BE2C (cell line): ENCODE results near the gene PDZRN4.

Source experiments
- DNase-seq: peaks from one replicate; pipeline ENCODE4 v3.0.0-alpha.2; 2020
- H3K27me3 ChIP-seq: fragments of 250-450 bp; sonication (Bioruptor Pico); 2 replicates; pipeline ENCODE4 v1.5.1; 2020; ENCODE audit warnings: mild to moderate bottlenecking
- H3K36me3 ChIP-seq: fragments of 250-450 bp; sonication (Bioruptor Pico); 2 replicates; pipeline ENCODE4 v1.5.1; 2020; ENCODE audit warnings: mild to moderate bottlenecking
- H3K4me1 ChIP-seq: fragments of 250-450 bp; sonication (Bioruptor Pico); 2 replicates; pipeline ENCODE4 v1.5.1; 2020
- H3K4me3 ChIP-seq: 2 replicates; pipeline ENCODE4 v1.5.1; 2011; ENCODE audit warnings: low read depth, low read length
- H3K9me3 ChIP-seq: fragments of 250-450 bp; sonication (Bioruptor Pico); 2 replicates; pipeline ENCODE4 v1.5.1; 2020
- TF ChIP-seq, protein P1 (sequence below): IDR thresholded peaks from 2 replicates; pipeline ENCODE4 v1.5.1; 2012; ENCODE audit warnings: mild to moderate bottlenecking, low read depth, low read length

The PDZRN4 gene

DNA sequence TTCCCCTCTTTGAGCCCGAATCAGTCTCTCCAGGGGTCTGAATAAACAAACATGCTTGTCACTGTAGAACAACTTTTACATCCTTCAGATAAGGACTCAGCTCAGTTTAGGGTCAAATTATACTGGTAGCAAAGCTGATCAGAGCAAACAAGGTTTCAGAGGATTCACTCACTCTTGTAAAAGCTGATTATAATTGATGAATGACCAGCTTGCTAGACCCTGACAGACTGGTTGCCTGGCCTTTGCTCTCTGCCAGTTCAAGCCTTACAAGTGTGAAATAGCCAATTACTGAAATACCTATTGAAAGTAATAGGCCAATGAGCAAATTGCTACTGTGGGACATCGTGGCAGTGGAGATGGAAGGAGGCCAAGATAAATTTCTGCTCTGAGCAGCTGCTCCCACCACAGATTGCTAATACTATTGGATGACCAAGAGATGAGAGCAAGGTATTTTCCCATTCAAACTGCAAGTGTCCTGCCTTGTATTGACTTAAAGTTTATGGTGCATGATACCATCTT, 177.6 kb downstream of the PDZRN4 start:
- DNase-seq: no peak
- no peaks in the 10 kb centered on the region for H3K9me3 ChIP-seq
- TF ChIP-seq, protein P1, sequence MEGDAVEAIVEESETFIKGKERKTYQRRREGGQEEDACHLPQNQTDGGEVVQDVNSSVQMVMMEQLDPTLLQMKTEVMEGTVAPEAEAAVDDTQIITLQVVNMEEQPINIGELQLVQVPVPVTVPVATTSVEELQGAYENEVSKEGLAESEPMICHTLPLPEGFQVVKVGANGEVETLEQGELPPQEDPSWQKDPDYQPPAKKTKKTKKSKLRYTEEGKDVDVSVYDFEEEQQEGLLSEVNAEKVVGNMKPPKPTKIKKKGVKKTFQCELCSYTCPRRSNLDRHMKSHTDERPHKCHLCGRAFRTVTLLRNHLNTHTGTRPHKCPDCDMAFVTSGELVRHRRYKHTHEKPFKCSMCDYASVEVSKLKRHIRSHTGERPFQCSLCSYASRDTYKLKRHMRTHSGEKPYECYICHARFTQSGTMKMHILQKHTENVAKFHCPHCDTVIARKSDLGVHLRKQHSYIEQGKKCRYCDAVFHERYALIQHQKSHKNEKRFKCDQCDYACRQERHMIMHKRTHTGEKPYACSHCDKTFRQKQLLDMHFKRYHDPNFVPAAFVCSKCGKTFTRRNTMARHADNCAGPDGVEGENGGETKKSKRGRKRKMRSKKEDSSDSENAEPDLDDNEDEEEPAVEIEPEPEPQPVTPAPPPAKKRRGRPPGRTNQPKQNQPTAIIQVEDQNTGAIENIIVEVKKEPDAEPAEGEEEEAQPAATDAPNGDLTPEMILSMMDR: no peak
- no peaks in the 10 kb centered on the region for H3K36me3 ChIP-seq
- H3K4me1 ChIP-seq: no peaks in the 10 kb centered on the region
- no peaks in the 10 kb centered on the region for H3K27me3 ChIP-seq
- H3K4me3 ChIP-seq: no peak overlapping the region

DNA sequence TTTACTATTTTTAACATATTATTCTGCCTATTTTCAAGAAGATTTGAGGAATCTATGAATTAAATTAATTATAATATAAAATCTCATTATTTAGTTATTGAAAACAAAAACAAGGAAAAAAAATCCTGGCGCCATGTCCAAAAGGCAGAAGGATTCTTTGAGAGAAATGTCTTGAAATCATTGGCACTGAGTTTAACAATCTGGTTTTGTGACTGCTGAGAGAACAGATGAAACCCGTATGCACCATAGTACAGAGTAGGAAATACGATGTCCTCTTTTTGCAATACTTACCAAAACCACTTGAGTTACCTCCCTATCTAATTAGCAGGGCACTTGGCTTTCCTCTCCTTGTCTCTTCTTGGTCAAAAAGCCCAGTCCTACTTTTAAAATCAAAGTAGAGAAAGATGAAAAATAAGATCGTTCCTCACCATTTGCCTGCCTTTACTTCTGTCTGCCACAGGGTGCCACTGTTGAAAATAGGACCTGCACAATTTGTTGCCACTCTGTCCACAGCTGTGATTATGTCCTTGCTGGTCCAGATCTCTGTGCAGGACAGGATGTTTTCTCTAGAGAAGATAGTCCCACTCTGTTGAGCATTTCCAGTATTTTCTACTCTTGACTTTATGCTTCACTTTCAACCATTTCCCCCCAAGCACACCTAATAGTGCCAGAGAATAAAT, 179.7 kb downstream of the PDZRN4 start:
- DNase-seq: peak; percentile 8
- Histone ChIP-seq H3K4me3 (no peak overlapping the region), H3K36me3 (no peaks in the 10 kb centered on the region), H3K9me3 (no peaks in the 10 kb centered on the region), H3K4me1 (no peaks in the 10 kb centered on the region), H3K27me3 (no peaks in the 10 kb centered on the region)
- TF ChIP-seq, protein P1: peak; percentile 48

DNA sequence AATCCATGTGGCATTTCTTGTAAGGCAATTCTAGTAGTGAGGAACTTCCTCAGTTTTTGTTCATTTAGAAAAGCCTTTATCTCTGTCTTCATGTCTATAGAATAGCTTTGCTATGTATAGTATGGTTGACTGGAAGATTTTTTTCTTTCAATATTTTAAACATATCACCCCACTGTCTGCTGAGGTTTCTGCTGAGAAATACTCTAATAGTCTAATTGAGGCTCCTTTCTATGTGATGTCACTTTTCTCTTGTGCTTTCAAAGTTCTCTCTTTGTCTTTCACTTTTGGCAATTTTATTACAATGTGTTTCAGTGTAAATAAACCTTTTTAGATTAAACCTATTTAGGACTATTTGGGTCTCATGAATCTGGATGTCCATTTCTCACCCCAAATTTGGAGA, 192.8 kb downstream of the PDZRN4 start:
- DNase-seq: no peak
- H3K27me3 ChIP-seq: no peaks in the 10 kb centered on the region
- no peaks in the 10 kb centered on the region; the same call in 1 of the 2 replicates for H3K9me3 ChIP-seq
- no peaks in the 10 kb centered on the region for H3K36me3 ChIP-seq
- no peaks in the 10 kb centered on the region for H3K4me1 ChIP-seq
- TF ChIP-seq, protein P1: no peak
- no peak overlapping the region for H3K4me3 ChIP-seq

DNA sequence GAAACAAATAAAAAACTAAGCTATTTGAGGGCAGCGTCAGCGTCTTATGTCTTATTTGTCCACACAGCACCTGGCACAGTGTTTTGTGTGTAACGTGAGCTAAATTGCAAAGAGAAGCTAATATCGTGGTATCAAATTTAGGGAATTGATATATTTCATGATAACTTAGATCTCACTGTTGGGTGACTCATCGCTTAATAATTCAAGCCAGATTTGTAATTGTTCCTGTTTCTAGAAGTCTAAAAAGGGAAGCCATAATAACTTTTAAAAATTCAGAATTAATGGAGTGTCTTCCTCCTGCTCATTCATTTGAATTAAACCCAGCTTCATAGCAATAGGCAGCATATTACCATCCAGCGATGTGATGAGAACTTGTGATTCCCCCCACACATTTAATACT, 214.7 kb downstream of the PDZRN4 start:
- H3K27me3 ChIP-seq: no peaks in the 10 kb centered on the region
- no peak overlapping the region for H3K4me3 ChIP-seq
- TF ChIP-seq, protein P1: no peak
- H3K4me1 ChIP-seq: no peaks in the 10 kb centered on the region
- H3K36me3 ChIP-seq: no peaks in the 10 kb centered on the region
- no peaks in the 10 kb centered on the region for H3K9me3 ChIP-seq
- no peak for DNase-seq

DNA sequence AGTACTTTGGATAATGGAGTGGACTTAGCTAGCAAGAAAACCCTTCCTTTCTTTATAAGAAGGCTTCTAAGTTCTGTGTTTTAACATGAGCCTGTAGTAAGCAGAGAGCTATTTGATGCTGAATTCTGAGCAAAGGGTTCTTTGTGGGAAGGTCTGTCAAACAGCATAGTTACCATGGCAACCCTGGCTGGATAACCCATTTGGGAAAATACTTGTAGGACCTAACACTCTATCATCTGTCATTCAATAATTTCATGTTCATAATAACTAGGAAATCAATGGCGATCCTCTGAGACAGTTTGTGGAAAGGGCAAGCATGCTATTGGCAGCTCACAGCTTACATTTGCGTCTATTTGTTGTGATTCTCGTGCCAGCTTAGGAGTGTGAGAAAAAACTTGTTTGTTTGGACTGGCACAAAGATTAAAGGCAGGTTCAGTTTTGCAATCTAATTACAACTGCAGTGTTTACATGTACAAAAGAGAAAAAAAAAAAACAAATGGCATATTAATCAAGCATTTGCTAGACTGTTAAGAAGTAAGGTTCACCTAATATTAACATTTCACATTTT, 219.2 kb downstream of the PDZRN4 start:
- TF ChIP-seq, protein P1: no peak
- H3K36me3 ChIP-seq: no peaks in the 10 kb centered on the region
- DNase-seq: no peak
- H3K9me3 ChIP-seq: no peaks in the 10 kb centered on the region
- H3K27me3 ChIP-seq: no peaks in the 10 kb centered on the region
- no peaks in the 10 kb centered on the region for H3K4me1 ChIP-seq
- no peak overlapping the region for H3K4me3 ChIP-seq

DNA sequence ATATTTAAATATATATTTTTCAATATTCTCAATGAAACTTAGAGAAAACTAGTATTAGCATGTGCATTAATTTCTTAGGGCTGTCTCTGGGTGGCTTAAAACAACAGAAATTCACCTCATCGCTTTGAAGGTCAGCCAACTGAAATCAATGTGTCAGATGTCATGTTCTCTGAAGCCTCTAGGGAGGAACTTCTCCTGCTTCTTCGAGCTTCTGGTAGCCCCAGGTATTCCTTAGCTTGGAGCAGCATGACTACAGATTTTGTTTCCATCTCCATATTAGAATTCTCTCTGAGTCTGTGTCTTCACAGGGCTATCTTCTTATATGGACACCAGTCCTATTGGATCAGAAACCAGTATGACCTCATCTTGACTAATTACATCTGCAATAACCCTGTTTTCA, 221.5 kb downstream of the PDZRN4 start:
- no peak overlapping the region for H3K4me3 ChIP-seq
- H3K27me3 ChIP-seq: no peaks in the 10 kb centered on the region
- no peaks in the 10 kb centered on the region for H3K36me3 ChIP-seq
- no peak for DNase-seq
- no peaks in the 10 kb centered on the region for H3K9me3 ChIP-seq
- TF ChIP-seq, protein P1: no peak
- no peaks in the 10 kb centered on the region for H3K4me1 ChIP-seq
